Iris pigment epithelial cell (primary cell): ENCODE results near the gene AKR1C1.
"Not testable (repeated sequence)": the region's sequence is repeated elsewhere in the genome, so short reads cannot be mapped to it uniquely, and the experiment has no call there.

ENCODE experiments used
- DNase-seq: peaks from one replicate; pipeline ENCODE4 v3.0.0-alpha.2; 2011; ENCODE audit warnings: low read depth

AKR1C1 gene

GRCh38 chr10:5018671-5019277 lies 55.6 kb downstream of the AKR1C1 start:
- DNase-seq, result peak; percentile 72

GRCh38 chr10:5019770-5020612 lies 56.8 kb downstream of the AKR1C1 start:
- DNase-seq, result not testable (repeated sequence)

GRCh38 chr10:5021624-5022290 lies 58.5 kb downstream of the AKR1C1 start:
- not testable (repeated sequence) for DNase-seq

- DNase-seq, result no peak
These were observed 60.1 kb downstream of the AKR1C1 start for GRCh38 chr10:5023177-5023805.

GRCh38 chr10:5025461-5025881 lies 62.3 kb downstream of the AKR1C1 start:
- not testable (repeated sequence) for DNase-seq

GRCh38 chr10:5030989-5031388 lies 67.8 kb downstream of the AKR1C1 start:
- DNase-seq, result no peak

- DNase-seq, result peak; percentile 49
These were observed 68.4 kb downstream of the AKR1C1 start for GRCh38 chr10:5031588-5031987.

- DNase-seq, result not testable (repeated sequence)
These were observed 69.2 kb downstream of the AKR1C1 start for GRCh38 chr10:5032444-5032843.
